ENCODE results near the gene SPATA6L.
"Not testable (repeated sequence)": the region's sequence is repeated elsewhere in the genome, so short reads cannot be mapped to it uniquely, and the experiment has no call there.

SPATA6L gene

GRCh38 chr9:4618700-4619099 is 47.6 kb downstream of the SPATA6L start:
- no peak for TF ChIP-seq CTCF (IDR thresholded peaks at IDR 0.05; ENCODE audit: borderline replicate concordance, insufficient read depth, low read depth, low read length)
- H3K4me3 ChIP-seq (ENCODE audit: low read depth, low read length) = no peak overlapping the region

GRCh38 chr9:4617752-4618151 is 48.5 kb downstream of the SPATA6L start:
- no peak for TF ChIP-seq CTCF (IDR thresholded peaks at IDR 0.05; ENCODE audit: borderline replicate concordance, insufficient read depth, low read depth, low read length)

GRCh38 chr9:4615778-4616177 is 50.5 kb downstream of the SPATA6L start:
- no peak overlapping the region for H3K4me3 ChIP-seq (ENCODE audit: low read depth, low read length)
- no peak for TF ChIP-seq CTCF (IDR thresholded peaks at IDR 0.05; ENCODE audit: borderline replicate concordance, insufficient read depth, low read depth, low read length)

More at GRCh38 chr9:4617752-4618151, 48.5 kb downstream of the SPATA6L start:
- H3K4me3 ChIP-seq (ENCODE audit: low read depth, low read length) = no peak overlapping the region

- no peak overlapping the region for H3K4me3 ChIP-seq (ENCODE audit: low read depth, low read length)
- no peak for TF ChIP-seq CTCF (IDR thresholded peaks at IDR 0.05; ENCODE audit: borderline replicate concordance, insufficient read depth, low read depth, low read length)
Observed at GRCh38 chr9:4615251-4615650, 51.0 kb downstream of the SPATA6L start.

- no peak for TF ChIP-seq CTCF (IDR thresholded peaks at IDR 0.05; ENCODE audit: borderline replicate concordance, insufficient read depth, low read depth, low read length)
- no peak overlapping the region for H3K4me3 ChIP-seq (ENCODE audit: low read depth, low read length)
Observed at GRCh38 chr9:4614627-4615026, 51.7 kb downstream of the SPATA6L start.

- H3K4me3 ChIP-seq (ENCODE audit: low read depth, low read length) = not testable (repeated sequence)
Observed at GRCh38 chr9:4606033-4606432, 60.2 kb downstream of the SPATA6L start.

- peak; percentile 50; the same call in 1 of the 2 replicates for TF ChIP-seq CTCF (IDR thresholded peaks at IDR 0.05; ENCODE audit: borderline replicate concordance, insufficient read depth, low read depth, low read length)
- no peak overlapping the region for H3K4me3 ChIP-seq (ENCODE audit: low read depth, low read length)
Observed at GRCh38 chr9:4604678-4605095, 61.6 kb downstream of the SPATA6L start.

- H3K4me3 ChIP-seq (ENCODE audit: low read depth, low read length) = no peak overlapping the region
- TF ChIP-seq CTCF (IDR thresholded peaks at IDR 0.05; ENCODE audit: borderline replicate concordance, insufficient read depth, low read depth, low read length) = no peak
Observed at GRCh38 chr9:4603830-4604229, 62.5 kb downstream of the SPATA6L start.
